ENCODE measurements around the gene PNPLA2. TPM values are rescaled to one million over a fixed set of nuclear protein-coding genes. Genes with fewer than 3 reads are reported as not detected.

PNPLA2 gene
- total RNA-seq, 1 donor from 2014 or later: 159 TPM

- no peak for DNase-seq (ENCODE audit: low spot score)
These were observed 40.1 kb downstream of the PNPLA2 start for GRCh38 chr11:858762-859339.

- DNase-seq (ENCODE audit: low spot score): peak; percentile 83
These were observed 40.8 kb downstream of the PNPLA2 start for GRCh38 chr11:859394-860131.

GRCh38 chr11:860234-861104 lies 41.8 kb downstream of the PNPLA2 start:
- DNase-seq (ENCODE audit: low spot score): no peak

- no peak for DNase-seq (ENCODE audit: low spot score)
These were observed 42.4 kb downstream of the PNPLA2 start for GRCh38 chr11:861105-861479.

GRCh38 chr11:862081-862661 lies 43.5 kb downstream of the PNPLA2 start:
- DNase-seq (ENCODE audit: low spot score): no peak

GRCh38 chr11:862696-863022 lies 43.9 kb downstream of the PNPLA2 start:
- no peak for DNase-seq (ENCODE audit: low spot score)

- no peak for DNase-seq (ENCODE audit: low spot score)
These were observed 44.6 kb downstream of the PNPLA2 start for GRCh38 chr11:863023-863909.

- no peak for DNase-seq (ENCODE audit: low spot score)
These were observed 45.5 kb downstream of the PNPLA2 start for GRCh38 chr11:863910-864827.

- no peak for DNase-seq (ENCODE audit: low spot score)
These were observed 46.2 kb downstream of the PNPLA2 start for GRCh38 chr11:864898-865297.

- no peak for DNase-seq (ENCODE audit: low spot score)
These were observed 47.0 kb downstream of the PNPLA2 start for GRCh38 chr11:865462-866430.

- DNase-seq (ENCODE audit: low spot score): no peak
These were observed 47.8 kb downstream of the PNPLA2 start for GRCh38 chr11:866481-866880.

- DNase-seq (ENCODE audit: low spot score): no peak
These were observed 49.2 kb downstream of the PNPLA2 start for GRCh38 chr11:867856-868358.

- DNase-seq (ENCODE audit: low spot score): no peak
These were observed 49.7 kb downstream of the PNPLA2 start for GRCh38 chr11:868394-868793.

- no peak for DNase-seq (ENCODE audit: low spot score)
These were observed 50.1 kb downstream of the PNPLA2 start for GRCh38 chr11:868802-869201.

- DNase-seq (ENCODE audit: low spot score): no peak
These were observed 50.8 kb downstream of the PNPLA2 start for GRCh38 chr11:869399-870126.

GRCh38 chr11:870127-870413 lies 51.4 kb downstream of the PNPLA2 start:
- no peak for DNase-seq (ENCODE audit: low spot score)

GRCh38 chr11:870418-870817 lies 51.7 kb downstream of the PNPLA2 start:
- DNase-seq (ENCODE audit: low spot score): no peak

- no peak for DNase-seq (ENCODE audit: low spot score)
These were observed 52.8 kb downstream of the PNPLA2 start for GRCh38 chr11:871472-871871.

GRCh38 chr11:872799-873198 lies 54.1 kb downstream of the PNPLA2 start:
- DNase-seq (ENCODE audit: low spot score): no peak
